Neutrophil (primary cell): Measurements from ENCODE around the gene SPOCK3.

Source experiments
- H3K27ac ChIP-seq: fragments of 200-600 bp; sonication (generic); 2 replicates; pipeline ENCODE4 v1.5.1; 2016; ENCODE audit warnings: mild to moderate bottlenecking, moderate library complexity
- H3K27me3 ChIP-seq: fragments of 200-600 bp; sonication (generic); 2 replicates; pipeline ENCODE4 v1.6.0; 2016; ENCODE audit warnings: mild to moderate bottlenecking
- H3K36me3 ChIP-seq: fragments of 200-600 bp; sonication (generic); 2 replicates; pipeline ENCODE4 v1.5.1; 2017
- H3K4me1 ChIP-seq, 2 experiments: fragments of 200-600 bp in 1 of 2; sonication (generic) in 1 of 2; 1 replicate in 1 of 2; 2 replicates in 1 of 2; pipeline versions ENCODE4 v1.5.1 to v1.6.1; 2013 to 2016; ENCODE audit warnings: low read depth in 1 of 2, low read length in 1 of 2, mild to moderate bottlenecking in 1 of 2, moderate library complexity in 1 of 2; ENCODE audit not compliant: control insufficient read depth in 1 of 2, insufficient read depth in 1 of 2
- H3K4me3 ChIP-seq, 2 experiments: fragments of 200-600 bp in 1 of 2; sonication (generic) in 1 of 2; 1 replicate in 1 of 2; 2 replicates in 1 of 2; pipeline ENCODE4 v1.5.1; 2013 to 2016; ENCODE audit warnings: low read depth in 1 of 2, low read length in 1 of 2, mild to moderate bottlenecking in 1 of 2, moderate library complexity in 1 of 2
- H3K9me3 ChIP-seq: fragments of 200-600 bp; sonication (generic); 2 replicates; pipeline ENCODE4 v1.5.1; 2016
- TF ChIP-seq, protein P1 (sequence below): fragments of 200-600 bp; sonication (generic); IDR thresholded peaks from 2 replicates; pipeline ENCODE4 v1.5.1; 2016; ENCODE audit warnings: antibody characterized with exemption

Gene SPOCK3

DNA sequence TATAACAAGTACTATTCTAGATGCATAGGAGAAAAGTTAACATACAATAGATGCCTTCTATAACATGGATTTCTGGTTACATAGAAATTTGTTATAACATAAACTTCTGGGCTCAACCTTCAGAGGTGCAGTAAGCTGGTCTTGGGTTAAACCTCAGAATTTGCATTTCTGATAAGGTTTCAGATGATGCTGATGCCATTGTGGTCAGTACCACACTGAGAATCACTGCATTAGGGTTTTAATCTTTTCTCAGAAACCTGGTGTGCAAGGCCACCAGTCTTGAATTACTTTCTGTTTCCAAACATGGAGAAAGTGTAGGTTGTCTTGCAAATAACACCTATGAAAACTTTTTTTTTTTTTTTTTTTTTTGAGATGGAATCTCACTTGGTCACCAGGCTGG lies 146.2 kb downstream of the SPOCK3 start:
- Histone ChIP-seq H3K4me3 (no peak overlapping the region), H3K27ac (no peak overlapping the region), H3K9me3 (no peaks in the 10 kb centered on the region), H3K27me3 (no peaks in the 10 kb centered on the region), H3K36me3 (no peaks in the 10 kb centered on the region), H3K4me1 (no peaks in the 10 kb centered on the region)
- TF ChIP-seq, protein P1, sequence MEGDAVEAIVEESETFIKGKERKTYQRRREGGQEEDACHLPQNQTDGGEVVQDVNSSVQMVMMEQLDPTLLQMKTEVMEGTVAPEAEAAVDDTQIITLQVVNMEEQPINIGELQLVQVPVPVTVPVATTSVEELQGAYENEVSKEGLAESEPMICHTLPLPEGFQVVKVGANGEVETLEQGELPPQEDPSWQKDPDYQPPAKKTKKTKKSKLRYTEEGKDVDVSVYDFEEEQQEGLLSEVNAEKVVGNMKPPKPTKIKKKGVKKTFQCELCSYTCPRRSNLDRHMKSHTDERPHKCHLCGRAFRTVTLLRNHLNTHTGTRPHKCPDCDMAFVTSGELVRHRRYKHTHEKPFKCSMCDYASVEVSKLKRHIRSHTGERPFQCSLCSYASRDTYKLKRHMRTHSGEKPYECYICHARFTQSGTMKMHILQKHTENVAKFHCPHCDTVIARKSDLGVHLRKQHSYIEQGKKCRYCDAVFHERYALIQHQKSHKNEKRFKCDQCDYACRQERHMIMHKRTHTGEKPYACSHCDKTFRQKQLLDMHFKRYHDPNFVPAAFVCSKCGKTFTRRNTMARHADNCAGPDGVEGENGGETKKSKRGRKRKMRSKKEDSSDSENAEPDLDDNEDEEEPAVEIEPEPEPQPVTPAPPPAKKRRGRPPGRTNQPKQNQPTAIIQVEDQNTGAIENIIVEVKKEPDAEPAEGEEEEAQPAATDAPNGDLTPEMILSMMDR: no peak

DNA sequence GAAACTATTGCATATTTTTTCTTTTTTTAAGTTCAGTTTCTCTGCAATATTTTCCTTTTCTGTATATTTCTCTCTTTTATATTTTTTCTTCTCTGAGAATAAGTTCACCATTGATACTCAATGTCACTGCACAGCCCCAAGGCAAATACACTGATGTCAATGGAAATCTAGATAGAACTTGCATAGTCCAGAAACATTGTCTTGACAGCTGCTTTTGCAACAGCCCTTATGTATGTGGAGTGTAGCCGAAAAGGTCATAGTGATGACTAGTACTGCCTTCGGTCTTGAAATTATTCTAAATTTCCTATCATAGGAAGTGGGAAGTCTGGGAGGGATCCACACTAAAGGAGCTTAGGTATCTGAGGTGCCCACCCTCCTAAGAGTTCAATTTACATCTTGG lies 150.0 kb downstream of the SPOCK3 start:
- Histone ChIP-seq H3K27ac (no peak overlapping the region), H3K27me3 (no peaks in the 10 kb centered on the region), H3K4me3 (no peak overlapping the region), H3K36me3 (no peaks in the 10 kb centered on the region), H3K9me3 (no peaks in the 10 kb centered on the region), H3K4me1 (no peaks in the 10 kb centered on the region)
- TF ChIP-seq, protein P1: no peak

DNA sequence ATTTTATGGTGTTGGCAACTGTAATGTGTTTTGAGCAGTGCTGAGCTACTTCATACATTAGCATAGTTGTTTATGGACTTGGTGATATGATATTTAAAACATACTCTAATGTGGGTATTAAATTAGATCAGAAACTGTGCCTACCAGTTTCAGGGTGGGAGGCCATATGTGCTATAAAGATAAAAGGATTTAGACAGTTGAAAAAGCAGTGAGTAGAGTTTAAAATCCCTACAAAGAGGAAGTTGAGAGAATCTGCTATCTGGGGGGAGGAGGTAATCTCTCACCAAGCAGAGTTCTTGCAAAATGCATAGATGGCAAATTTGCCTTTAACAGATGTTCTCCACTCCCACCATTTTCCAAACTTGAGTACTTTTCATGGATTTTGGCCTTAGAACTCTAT lies 154.5 kb downstream of the SPOCK3 start:
- no peaks in the 10 kb centered on the region for H3K9me3 ChIP-seq
- H3K27me3 ChIP-seq: no peaks in the 10 kb centered on the region
- TF ChIP-seq, protein P1: no peak
- H3K4me3 ChIP-seq: no peak overlapping the region
- no peaks in the 10 kb centered on the region for H3K4me1 ChIP-seq
- no peak overlapping the region for H3K27ac ChIP-seq
- no peaks in the 10 kb centered on the region for H3K36me3 ChIP-seq

DNA sequence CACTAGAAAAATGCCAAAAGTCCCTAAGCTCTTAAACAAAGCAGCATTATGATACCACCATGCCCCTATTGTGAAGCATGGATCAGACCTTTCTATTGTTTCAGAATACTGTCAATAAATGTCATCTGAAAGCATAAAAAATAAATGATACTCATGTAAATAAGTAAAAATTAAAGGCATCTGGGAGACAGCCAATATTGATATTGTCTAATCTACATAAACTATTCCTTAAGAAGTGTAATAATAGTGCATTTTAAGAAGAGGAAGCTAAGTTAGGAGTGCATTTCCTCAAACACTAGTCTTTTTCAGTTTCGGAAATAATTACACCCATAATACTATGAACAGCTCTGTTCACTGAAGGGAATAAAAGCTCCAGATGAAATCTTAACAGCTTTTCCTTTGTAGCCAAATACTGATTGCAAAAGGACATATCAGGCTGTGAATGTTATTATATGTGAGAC lies 181.6 kb downstream of the SPOCK3 start:
- Histone ChIP-seq H3K27ac (no peak overlapping the region), H3K27me3 (no peaks in the 10 kb centered on the region), H3K4me3 (no peak overlapping the region), H3K9me3 (no peaks in the 10 kb centered on the region), H3K36me3 (no peaks in the 10 kb centered on the region), H3K4me1 (no peaks in the 10 kb centered on the region)
- TF ChIP-seq, protein P1: no peak

DNA sequence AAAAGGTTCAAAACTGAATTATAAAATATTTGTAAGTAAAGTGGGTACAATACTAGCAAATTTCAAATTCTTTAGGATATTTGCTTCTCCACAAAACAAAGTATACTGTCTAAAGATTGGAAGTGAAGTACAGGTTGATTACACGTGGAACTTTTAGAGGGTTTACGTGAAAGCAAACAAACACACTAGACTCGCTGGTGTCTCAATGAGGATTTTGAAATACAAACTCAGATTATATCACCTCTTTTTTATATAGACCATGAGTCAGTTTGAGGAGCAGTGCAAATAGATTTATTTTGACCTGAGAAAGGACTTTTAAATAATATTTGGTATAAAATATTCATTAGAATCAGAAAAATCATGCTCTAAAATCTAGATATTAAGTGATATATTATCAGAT lies 185.0 kb downstream of the SPOCK3 start:
- TF ChIP-seq, protein P1: no peak
- no peak overlapping the region for H3K4me3 ChIP-seq
- H3K9me3 ChIP-seq: no peaks in the 10 kb centered on the region

DNA sequence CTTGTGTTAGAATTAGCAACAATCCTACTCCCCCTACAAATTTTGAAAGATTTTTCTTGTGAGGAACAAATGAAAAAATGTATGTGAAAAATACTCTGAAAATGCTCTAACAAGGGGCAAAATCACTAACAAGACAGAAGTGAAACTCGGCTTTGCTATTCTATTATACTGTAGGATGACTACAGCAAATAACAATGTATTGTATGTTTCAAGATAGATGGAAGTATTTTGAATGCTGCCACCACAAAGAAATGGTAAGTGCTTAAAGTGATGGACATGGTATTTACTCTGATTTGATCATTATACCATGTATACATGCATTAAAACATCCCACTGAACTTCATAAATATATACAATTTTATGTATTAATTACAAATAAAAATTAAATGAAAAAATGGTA lies 192.8 kb downstream of the SPOCK3 start:
- Histone ChIP-seq H3K36me3 (no peaks in the 10 kb centered on the region), H3K27ac (no peak overlapping the region), H3K4me3 (no peak overlapping the region), H3K27me3 (no peaks in the 10 kb centered on the region), H3K4me1 (no peaks in the 10 kb centered on the region), H3K9me3 (no peaks in the 10 kb centered on the region)
- TF ChIP-seq, protein P1: no peak

More for the DNA sequence above, 185.0 kb downstream of the SPOCK3 start:
- Histone ChIP-seq H3K4me1 (no peaks in the 10 kb centered on the region), H3K27ac (no peak overlapping the region), H3K36me3 (no peaks in the 10 kb centered on the region), H3K27me3 (no peaks in the 10 kb centered on the region)
